8988T (cell line): ENCODE results near the gene DDX18.
"Not testable (repeated sequence)": the region's sequence is repeated elsewhere in the genome, so short reads cannot be mapped to it uniquely, and the experiment has no call there.

Experiments
- DNase-seq: peaks from one replicate; pipeline ENCODE4 v3.0.0; 2011

Gene DDX18

DNA sequence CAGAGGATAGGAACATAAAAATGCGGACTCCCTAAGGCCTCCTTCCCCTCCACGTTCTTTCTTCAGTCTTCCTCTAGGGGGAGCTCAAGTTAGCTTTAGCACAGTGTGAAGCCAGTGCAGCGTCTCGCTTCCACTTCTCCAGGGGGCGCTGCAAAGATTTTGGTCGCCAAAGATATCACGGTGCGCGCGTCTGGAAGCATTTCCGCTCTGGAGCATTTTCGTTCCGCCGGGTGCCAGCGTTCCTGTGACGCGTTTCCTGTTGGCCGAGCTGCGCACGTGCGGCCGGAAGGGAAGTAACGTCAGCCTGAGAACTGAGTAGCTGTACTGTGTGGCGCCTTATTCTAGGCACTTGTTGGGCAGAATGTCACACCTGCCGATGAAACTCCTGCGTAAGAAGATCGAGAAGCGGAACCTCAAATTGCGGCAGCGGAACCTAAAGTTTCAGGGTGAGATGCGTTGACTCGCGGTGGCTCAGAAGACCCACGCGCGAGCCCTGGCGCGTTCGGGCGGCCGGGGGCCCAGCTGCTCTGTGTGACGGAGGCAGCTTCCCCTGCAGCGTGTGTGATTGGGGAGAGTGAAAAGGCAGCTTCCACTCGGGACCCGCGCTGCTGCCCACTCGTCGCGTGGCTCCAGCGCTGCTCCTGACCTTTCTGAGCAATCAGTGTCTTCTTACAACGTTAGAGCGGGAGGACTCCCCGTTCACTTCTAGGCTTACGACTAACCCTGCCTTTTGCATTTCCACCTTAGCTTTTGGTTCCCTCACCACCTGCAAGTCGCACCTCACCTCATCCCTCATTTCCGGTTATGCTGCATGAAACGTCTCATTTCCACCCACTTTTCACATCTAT, at the start of gene DDX18:
TSS of gene DDX18 (plus strand) at position 275 of the 848 bp plus-strand sequence. CDS start at position 362, 87 bp downstream.
- peak; percentile 27 for DNase-seq

DNA sequence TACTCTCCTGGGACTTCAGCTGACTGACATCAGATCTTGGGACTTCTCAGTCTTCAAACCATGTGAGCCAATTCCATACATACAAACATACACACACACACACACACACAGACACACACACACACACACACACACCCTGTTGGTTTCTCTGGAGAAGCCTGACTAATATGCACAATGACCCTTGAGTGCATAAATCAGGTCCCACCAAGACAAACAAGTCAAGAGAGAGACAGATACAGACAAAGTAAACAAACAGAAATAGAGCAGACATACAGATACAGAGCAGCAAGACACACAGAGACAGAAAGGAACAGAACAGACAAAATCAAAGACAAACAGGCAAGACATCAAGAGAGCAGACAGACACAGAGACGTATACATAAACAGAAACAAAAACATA, 43.8 kb upstream of the DDX18 start:
- DNase-seq = no peak

DNA sequence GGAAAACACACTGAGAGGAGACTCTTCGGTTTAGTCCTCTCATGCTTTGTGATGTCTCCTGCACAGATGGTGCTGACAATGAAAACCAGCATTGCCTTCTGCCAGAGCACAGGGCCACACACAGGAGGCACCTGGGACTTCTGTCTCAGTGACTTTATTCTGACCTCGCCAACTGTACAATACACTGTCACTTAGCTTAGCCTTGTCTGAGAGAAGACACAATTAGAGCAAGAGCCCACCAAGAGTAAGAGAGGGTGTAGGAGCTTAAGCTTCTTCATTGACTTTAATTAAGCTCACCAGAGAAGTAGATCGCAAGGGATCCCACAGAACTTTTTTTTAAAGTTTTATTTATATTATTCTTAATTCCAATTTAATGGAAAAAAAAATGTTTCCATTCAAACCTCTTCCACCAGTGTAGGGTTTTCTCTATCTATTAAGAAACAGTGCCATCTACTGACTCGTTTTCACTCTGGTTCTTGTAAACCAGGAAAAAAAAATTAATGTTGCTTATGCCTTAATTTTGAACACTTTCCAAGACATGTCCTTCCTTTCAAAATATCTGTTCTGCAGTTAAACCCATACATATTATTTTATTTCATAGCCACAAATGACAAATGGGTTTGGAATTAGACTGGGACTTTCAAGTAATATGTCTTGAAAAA, 42.4 kb upstream of the DDX18 start:
- no peak for DNase-seq

DNA sequence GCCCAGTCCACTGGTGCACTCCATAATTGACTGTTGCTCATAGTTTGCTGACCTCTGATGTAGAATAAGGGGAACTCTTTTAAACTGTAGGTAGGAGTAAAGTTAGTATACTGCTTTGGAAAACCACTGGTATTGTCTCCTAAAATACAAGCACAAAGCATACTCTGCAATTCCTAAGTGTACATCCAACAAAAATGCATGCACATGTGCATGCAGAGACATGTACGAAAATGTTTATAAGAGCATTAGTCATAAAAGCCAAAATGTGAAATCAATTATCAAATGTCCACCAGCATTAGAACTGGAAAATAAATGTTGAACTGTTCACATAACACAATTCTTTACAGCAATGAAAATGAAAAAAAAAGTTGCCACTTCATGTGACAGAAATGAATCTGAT, 39.8 kb upstream of the DDX18 start:
- no peak for DNase-seq

DNA sequence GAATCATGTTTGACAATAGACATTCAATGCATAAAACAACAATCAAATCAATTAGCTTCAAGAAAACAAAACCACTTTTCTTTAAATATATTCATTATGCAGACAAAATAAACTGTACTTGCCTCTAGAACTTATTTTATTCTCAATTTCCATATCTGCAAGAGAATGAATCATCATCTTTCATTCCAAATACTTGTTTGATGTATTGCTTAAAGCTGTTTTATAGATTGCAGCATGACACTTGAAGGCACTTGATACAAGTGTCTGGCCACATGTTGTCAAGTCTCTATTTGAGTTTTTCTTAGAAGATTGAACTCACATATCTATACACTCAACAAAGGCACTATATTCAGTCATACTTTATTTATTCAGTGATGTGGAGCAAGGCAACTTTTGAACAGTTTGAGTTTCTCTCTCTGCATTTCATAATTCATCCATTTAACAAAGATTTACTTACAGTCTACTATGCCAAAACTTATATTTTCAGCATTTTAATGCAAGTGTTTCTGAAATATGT, 38.7 kb upstream of the DDX18 start:
- DNase-seq = no peak

DNA sequence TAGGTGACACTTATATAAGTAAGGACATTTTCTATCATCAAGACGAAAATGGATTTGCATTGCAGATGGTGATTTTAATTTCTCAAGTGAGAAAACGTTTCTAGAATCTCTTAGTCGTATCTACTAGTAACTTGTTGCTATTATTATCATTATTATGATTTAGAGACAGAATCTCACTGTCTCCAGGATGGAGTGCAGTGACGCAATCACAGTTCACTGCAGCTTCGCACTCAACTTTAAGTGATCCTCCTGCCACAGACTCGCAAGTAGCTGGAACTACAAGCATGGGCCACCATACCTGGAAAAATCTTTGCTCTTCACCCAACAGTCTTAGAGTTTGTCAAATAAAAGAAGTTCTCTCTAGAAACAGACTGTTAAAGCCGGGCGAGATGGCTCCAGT, 37.6 kb upstream of the DDX18 start:
- DNase-seq = no peak

DNA sequence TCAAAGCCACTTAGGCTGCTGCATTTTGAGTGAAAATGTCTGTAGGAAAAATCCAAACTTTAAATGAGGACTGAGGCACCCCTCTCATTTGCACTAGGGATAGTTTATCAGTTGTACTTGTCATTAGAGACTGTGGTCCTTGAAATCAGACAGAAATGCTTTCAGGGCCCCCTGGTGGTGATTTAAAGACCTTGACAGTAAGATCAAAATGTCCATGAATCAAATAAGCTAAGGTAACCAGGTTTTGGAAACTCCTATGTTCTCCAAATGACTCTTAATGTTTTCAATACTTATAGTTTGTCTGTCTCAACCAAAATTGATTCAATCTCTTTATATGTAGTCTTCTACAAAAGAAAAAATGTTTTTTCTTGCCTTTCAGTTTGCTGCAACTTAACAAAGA, 28.8 kb upstream of the DDX18 start:
- no peak for DNase-seq

DNA sequence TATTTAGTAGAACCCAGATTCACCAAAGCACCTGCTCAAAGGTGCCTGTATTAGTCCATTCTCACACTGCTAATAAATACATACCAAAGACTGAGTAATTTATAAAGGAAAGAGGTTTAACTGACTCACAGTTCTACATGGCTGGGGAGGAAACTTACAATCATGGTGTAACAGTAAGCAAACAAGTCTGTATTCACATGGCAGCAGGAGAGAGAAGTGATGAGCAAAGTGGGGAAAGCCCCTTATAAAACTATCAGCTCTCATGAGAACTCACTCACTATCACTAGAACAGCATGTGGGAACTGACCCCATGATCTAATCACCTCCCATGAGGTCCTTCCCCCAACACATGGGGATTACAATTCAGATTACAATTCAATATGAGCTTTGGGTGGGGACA, 28.0 kb upstream of the DDX18 start:
- no peak for DNase-seq

DNA sequence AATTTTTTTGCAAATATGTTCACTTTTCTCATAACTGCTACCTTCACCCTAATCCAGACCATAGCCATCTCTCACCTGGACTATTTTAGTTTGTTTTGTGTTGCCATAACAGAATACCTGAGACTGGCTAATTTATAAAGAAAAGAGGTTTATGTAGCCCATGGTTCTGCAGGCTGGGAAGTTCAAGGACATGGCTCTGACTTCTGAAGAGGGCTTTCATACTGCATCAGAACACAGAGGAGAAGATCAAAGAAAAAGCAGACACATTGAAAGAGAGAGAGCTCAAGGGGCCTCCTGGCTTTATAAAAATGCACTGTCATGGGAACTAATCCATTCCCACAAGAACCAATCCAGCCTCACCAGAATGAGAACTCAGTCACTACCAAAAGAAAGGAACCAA, 25.0 kb upstream of the DDX18 start:
- no peak for DNase-seq

DNA sequence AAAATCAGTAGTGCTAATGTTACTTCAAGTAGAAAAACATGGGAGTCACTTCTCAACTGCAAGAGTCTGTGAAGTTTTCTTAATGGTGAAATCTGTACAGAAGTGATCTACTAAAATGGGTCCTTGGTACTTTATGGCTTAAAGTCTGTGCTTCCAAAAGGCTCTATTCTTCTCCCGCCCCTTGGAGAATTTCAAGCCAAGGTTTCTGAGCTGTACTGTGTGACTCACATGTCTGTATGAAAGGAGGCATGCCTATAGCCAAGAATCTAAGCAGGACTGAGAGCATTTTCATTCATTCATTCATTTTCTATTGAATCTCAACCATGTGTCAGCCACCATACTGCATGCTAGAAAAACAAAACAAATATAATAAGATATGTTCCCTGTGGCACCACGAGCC, 19.8 kb upstream of the DDX18 start:
- DNase-seq = no peak

DNA sequence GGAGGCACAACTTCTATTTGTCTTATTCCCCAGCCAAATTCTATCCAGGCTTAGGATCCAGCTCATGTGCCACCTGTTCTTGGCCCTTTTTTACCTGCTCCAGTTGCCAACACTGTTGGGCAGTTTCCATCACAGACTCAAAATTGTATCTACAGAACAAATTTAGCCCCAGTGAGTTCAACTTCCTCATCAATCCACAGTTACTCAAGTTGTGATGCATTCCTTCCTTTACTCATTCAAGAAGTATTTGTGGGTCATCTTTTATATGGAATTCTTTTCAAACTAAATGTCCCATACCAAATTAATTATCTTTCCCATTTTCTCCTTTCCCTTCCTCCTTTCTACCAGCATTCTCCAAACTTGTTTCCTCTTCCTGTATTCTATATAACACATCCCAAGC, 12.7 kb upstream of the DDX18 start:
- no peak for DNase-seq

DNA sequence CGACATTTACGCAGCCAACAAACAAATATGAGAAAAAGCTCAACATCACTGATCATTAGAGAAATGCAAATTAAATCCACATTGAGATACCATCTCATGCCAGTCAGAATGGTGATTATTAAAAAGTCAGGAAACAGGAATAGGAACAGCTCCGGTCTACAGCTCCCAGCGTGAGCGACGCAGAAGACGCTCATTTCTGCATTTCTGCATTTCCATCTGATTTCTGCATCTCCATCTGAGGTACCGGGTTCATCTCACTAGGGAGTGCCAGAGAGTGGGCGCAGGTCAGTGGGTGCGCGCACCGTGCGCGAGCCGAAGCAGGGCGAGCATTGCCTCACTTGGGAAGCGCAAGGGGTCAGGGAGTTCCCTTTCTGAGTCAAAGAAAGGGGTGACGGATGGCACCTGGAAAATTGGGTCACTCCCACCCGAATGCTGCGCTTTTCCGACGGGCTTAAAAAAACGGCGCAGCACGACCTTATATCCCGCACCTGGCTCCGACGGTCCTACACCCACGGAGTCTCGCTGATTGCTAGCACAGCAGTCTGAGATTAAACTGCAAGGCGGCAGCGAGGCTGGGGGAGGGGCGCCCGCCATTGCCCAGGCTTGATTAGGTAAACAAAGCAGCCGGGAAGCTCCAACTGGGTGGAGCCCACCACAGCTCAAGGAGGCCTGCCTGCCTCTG, 10.7 kb upstream of the DDX18 start:
- not testable (repeated sequence) for DNase-seq

DNA sequence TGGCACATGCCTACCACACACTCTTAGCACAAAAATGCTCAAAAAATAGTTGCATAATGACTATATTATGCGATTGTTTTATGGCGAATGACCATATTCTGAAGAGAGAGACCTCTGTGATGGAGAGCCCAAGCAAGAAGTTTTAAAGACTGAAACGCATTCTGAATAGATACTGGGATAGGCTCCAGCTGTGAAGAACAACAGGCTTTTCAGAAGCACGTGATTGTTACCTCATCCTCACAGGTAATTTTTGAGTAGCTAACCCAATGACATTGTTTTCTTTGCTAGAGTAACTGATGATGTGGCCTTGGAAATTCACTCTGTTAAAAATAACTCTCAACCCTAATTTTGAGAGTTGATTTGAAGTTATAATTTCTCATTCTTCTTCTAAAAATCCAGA, 2.0 kb upstream of the DDX18 start:
- no peak for DNase-seq

DNA sequence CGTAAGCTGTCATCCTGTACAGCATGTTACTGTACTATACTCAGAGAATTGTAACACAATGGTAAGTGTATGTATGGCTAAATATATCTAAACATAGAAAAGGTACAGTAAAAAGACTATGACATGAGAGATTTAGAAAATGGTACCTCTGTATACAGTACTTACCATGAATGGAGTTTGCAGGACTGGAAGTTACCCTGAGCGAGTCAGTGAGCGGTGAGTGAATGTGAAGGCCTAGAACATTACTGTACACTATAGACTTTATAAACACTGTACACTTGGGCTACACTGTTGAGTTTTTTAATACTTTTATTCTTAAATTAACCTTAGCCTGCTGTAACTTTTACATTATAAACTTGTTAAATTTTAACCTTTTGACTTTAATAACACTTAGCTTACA, 1.5 kb downstream of the DDX18 start:
- no peak for DNase-seq

DNA sequence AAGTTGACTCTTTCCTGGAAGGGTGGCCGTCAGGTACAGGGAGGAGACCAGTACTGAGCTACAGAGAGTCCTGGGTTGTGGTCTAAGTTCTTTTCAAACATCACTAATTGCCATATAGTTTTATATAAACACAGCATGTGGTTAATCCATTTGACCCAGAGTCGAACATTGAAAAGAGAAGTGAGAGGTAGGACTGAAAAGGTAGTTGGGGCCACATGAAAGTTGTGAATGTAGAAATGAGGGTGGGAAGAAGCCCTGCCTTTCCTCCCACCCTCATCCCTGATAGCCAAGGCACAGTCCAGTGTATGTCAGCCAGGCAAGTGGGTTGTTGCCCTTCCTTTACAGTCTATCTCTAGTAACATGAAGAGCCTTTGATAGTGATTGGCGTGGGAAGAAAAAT, 4.4 kb downstream of the DDX18 start:
- DNase-seq = no peak

DNA sequence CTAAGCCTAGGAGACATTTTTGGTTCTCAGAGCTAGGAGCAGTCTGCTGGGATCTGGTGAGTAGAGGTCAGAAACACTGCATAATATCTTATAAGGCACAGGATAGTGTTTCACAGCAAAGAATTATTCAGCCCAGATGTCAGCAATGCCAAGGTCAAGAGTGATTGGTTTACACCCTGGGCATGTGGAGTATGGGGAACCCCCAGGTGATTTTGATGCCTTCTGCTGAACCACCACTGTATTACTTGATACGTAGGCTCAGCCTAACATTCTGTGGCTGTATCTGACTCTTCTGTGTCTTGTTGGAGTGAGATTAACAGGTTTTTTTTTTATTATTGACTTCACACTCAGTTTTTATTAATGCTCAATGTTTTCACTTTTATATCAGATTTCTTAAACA, 6.0 kb downstream of the DDX18 start:
- no peak for DNase-seq

DNA sequence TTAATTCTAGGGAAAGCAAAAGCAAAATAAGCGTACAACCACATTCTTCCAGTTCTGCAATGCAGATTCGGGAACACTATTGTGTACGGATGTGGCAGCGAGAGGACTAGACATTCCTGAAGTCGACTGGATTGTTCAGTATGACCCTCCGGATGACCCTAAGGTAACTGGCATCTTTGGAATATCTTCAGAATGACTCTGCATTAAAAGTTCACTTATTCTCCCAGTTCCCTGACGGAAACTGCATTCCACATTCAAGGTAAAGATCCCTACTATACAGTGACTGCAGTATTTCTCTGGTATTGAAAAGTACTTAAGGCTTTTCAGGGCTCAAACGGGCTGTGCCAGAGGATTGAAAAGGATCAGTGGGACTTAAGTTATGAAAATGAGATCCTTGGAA, 10.9 kb downstream of the DDX18 start:
- no peak for DNase-seq

DNA sequence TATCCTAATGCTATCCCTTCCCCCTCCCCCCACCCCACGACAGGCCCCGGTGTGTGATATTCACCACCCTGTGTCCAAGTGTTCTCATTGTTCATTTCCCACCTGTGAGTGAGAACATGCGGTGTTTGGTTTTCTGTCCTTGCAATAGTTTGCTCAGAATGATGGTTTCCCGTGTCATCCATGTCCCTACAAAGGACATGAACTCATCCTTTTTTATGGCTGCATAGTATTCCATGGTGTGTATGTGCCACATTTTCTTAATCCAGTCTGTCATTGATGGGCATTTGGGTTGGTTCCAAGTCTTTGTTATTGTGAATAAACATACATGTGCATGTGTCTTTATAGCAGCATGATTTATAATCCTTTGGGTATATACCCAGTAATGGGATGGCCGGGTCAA, 13.0 kb downstream of the DDX18 start:
- DNase-seq = not testable (repeated sequence)

DNA sequence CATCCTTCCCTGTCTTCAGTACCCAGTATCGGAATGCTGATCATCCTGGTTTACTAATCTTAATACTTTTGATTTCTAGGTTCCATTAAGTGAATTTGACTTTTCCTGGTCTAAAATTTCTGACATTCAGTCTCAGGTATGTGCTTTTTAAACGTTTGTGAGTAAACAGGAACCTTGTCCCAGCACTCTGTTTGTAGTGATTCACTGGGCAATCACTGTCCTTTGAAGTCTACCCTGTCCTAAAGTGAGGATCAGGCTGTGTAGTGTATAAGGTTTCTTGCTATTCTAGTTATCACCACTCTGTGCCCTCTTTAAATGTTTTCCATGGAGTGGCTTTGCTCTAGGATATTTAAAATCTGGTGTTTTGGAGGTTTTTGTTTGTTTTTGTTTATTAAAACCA, 14.4 kb downstream of the DDX18 start:
- DNase-seq = no peak

DNA sequence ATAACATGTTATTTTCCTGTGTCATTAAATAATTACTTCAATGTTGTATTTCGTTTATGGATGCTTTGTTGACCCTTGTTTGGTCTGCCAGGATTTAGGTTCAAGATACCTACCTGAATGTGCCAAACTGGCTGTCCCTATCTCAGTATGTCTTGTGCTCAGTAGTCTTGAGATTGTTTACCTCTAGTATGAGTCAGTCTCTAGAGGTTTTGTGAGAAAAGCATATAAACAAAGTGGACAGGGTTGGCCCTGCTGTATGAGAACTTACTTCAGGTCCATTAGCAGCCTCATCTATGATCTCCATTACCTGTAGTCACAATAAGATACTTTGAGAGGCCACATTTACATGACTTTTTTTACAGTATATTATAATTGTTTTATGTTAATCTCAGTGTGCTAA, 17.8 kb downstream of the DDX18 start:
- DNase-seq = no peak

DNA sequence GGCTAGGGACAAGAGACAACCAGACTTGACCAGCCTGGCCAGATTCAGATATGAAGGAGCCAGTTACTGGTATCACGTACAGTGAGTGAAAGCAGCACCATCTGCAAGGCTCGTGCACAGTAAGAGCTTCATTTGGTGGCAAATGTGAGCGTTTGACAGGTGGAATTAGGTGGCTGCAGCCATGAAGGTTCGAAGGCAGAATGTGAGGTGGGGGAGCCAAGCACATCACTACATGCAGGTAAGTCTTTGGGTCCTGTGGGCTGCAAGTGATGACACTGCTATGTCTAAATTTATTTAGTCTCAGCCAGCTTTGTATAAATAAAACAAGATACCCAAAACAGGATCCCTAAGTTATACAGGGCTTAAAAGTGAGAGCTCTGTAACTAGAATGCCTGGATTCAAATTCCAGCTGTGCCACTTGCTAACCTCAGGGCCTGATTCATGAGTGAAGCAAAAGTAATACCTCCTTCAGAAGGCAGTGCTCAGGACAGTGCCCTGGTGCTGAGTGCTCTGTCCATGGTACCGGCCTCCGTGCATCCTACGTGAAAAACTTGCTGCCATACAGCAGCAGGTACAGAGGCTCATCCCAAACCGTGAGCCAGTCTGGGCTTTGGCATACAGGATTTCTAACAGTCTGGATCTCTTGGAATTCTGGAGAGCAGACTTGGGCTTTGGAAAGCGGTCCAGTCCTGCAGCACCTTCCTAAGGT, 18.6 kb downstream of the DDX18 start:
- no peak for DNase-seq

DNA sequence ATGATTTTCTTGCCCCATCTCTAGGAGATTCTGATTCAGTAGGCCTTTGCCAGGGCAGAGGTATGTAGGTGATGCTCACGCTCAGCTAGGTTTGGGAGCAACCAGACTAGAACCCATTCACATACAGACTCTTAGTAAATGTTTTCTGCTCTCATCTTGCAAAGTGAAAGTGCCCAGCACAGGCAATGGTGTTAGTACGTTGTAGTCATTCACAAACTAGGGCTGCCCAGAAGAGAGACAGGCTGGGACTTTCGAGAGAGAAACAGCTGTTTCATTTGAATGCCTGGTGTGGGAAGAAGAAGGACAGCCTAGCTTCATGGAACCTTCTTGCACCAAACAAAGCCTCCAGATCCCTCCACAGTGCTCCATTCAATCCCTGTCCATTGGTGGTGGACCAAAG, 19.4 kb downstream of the DDX18 start:
- DNase-seq = no peak

DNA sequence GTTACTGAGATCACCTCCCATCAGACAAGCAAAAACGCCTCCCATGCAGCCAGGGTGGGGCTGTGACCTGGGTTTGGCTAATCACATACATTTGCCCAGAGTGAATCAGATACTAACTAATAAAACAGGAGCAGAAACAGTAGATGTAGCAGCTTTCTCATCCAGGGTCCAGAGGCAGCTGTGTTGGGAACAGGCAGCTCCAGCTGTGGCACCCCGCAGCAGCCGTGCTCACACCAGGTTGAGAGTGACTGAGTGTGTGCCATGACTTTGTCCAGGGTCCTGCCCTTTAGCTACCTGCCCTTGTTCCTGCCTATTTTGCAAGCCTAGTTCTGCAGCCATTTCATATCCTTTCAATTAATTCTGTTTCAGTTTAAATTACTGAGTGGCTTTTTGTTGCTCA, 20.5 kb downstream of the DDX18 start:
- no peak for DNase-seq
